ENCODE results near the gene SYCP3.

SYCP3 gene

DNA sequence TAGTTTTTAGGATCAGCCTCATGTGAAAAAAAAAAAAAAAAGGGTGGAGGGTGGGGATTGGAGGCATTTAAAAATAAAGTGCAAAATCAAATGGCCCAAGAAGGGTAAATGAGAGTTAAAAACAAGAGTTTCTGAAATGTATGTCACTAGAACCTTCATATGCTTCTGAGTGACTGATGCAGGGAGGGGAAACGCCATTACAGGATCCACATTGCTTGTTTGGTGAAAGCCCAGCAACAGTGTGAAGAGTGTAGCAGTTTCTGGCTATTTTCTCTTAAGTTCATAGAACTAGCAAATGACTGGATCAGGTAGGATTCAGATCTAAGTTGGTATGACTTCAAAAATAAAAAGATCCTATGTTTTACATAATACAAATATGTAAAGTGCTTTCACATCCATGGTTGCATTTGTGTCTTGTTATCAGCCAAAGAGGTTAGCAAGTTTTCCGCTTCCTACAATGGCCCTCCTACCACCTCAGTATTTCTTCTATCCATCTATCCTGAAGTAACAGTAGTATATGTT lies 38.9 kb downstream of the SYCP3 start:
- no peak overlapping the region for H3K9ac ChIP-seq
- H3K36me3 ChIP-seq: peaks cover 0 to 4% (median 0%) of the 10 kb centered on the region in 11 experiments; a peak in 1 of 22 replicates
- no peak overlapping the region for H3K27ac ChIP-seq
- peaks cover 0 to 39% (median 17%) of the 10 kb centered on the region in 11 experiments; a peak in 9 of 22 replicates for H4K20me1 ChIP-seq
- H3K4me1 ChIP-seq: peaks cover 17 to 49% (median 34%) of the 10 kb centered on the region in 10 experiments
- H3K4me3 ChIP-seq: no peak overlapping the region
- no peaks in the 10 kb centered on the region for H3K27me3 ChIP-seq
- no peak for TF ChIP-seq Cebpa-rat (IDR thresholded peaks at IDR 0.05)
- peak overlapping the region in 7 of 11 experiments; percentile 1 to 97 (median 17); a peak in 4 of 22 replicates for H3K4me2 ChIP-seq
- H3K9me3 ChIP-seq (replicated peaks in 1 of 11): no peaks in the 10 kb centered on the region

DNA sequence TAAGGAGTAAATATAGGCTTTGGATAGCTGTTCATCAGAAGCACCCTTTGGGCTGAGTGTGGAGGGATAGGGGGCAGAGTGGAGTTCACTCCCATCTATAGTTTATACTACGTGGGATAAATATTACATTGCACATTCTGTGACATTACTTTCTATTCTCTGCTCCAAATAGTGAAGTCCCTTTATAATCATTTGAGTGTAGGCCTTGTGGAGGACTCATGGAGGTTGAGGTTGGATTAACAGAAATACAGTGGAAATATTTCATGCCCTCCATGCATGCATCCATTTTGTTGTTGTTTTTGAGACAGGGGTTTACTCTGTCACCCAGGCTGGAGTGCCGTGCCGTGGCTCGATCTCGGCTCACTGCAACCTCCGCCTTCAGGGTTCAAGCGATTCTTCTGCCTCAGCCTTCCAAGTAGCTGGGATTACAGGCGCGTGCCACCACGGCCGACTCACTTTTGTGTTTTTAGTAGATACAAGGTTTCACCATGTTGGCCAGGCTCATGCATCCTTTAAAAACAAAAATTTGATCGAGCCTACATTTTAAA lies 40.4 kb downstream of the SYCP3 start:
- no peak for TF ChIP-seq Cebpa-rat (IDR thresholded peaks at IDR 0.05)
- peak overlapping the region; percentile 74 to 99 (median 97) for H3K4me2 ChIP-seq
- H3K27me3 ChIP-seq: no peaks in the 10 kb centered on the region
- peaks cover 0 to 4% (median 0%) of the 10 kb centered on the region in 11 experiments; a peak in 1 of 22 replicates for H3K36me3 ChIP-seq
- H4K20me1 ChIP-seq: peaks cover 0 to 39% (median 17%) of the 10 kb centered on the region in 11 experiments; a peak in 9 of 22 replicates
- peaks cover 0 to 6% (median 0%) of the 10 kb centered on the region in 11 experiments; a peak in 1 of 22 replicates for H3K9me3 ChIP-seq (replicated peaks in 1 of 11)
- peak overlapping the region in 9 of 11 experiments; percentile 77 to 89 (median 88); a peak in 11 of 22 replicates for H3K27ac ChIP-seq
- peak overlapping the region; percentile 83 to 93 (median 87); a peak in 16 of 22 replicates for H3K9ac ChIP-seq
- H3K4me1 ChIP-seq: peaks cover 17 to 49% (median 34%) of the 10 kb centered on the region in 10 experiments
- peak overlapping the region; percentile 77 to 95 (median 92) for H3K4me3 ChIP-seq

DNA sequence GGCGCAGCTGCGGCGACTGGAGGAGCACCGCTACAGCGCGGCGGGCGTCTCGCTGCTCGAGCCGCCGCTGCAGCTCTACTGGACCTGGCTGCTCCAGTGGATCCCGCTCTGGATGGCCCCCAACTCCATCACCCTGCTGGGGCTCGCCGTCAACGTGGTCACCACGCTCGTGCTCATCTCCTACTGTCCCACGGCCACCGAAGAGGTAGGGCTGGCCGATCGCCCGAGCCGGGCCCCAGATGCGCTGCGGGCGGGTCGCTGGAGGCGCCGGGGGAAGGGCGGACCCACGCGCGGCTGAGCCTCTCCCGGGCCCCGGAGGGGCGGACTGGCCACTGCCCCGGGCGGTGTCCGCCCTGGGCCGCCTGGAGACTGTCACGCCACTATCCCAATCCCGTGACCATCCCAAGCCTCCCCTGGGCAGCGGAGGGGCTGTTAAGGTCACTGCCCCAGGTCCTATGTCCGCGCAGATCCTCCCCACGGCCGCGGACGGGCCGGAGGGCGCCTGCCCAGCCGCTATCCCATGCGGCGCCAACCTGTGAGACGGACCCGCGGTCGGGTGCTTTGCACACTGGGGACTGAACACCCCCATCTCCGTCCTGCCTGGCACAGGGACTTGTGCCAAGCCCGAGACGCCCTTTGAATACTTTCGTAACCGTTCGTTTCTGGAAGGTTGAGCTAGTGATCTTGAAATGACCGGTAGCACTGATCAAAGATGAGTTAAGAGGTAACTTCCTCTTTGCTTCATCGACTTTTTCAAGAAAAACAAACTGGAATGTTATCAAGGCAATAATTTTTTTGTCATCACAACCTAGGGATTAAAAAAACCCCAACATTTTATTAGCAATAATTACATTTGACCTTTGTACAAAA lies 41.1 kb downstream of the SYCP3 start:
- Histone ChIP-seq H3K27me3 (no peaks in the 10 kb centered on the region), H3K4me3 (peak overlapping the region; percentile 77 to 95 (median 92)), H3K9ac (peak overlapping the region; percentile 83 to 93 (median 87)), H3K4me1 (peaks cover 17 to 45% (median 32%) of the 10 kb centered on the region in 10 experiments), H3K9me3 (replicated peaks in 1 of 11) (peaks cover 0 to 6% (median 0%) of the 10 kb centered on the region in 11 experiments; a peak in 1 of 22 replicates), H3K4me2 (peak overlapping the region; percentile 74 to 99 (median 97)), H3K36me3 (peaks cover 0 to 4% (median 0%) of the 10 kb centered on the region in 11 experiments; a peak in 1 of 22 replicates), H3K27ac (peak overlapping the region; percentile 67 to 89 (median 84); a peak in 21 of 22 replicates), H4K20me1 (peaks cover 0 to 35% (median 17%) of the 10 kb centered on the region in 11 experiments; a peak in 9 of 22 replicates)
- TF ChIP-seq Cebpa-rat (IDR thresholded peaks at IDR 0.05): no peak

DNA sequence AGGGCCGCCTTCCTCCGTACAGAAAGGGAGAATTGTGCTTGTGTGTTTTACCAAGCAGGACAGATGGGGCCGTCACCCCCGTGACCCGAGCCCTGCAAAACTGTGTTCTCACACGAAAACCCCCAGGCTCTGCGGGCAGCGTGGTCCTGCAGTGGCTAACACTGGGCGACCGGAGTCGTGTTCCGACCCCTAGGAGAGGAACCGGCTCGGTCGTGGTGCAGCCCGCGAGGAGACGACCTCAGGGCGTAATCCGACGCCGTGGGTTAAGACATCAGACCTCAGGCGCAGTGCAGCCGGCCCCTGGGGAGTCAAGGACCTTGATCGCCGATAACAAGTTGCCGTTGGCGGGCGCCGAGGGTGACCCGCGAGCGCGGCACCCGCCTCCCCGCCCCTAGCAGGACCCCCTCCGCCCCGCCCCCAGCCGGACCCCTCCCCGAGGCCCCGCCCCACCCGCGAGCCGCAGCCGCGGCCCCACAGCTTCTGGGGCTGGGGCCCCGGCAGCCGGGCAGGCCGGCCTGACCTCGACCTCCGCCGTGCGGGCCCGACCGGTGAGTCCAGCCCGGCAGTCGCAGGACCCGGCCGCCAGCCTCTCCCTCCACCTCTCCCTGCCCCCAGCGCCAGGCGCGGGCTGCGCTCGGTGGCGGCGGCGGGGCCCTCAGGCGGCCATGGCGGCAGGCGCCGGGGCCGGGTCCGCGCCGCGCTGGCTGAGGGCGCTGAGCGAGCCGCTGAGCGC lies 41.9 kb downstream of the SYCP3 start, which contains the start of gene CHPT1:
Gene CHPT1 (plus strand): TSS at position 444 of the 733 bp plus-strand sequence. CDS start 222 bp downstream, at position 666.
- Histone ChIP-seq H3K27ac (peak within 1 kb of the TSS; percentile 67 to 89 (median 84); a peak in 21 of 22 replicates), H3K9ac (peak within 1 kb of the TSS; percentile 83 to 93 (median 87)), H4K20me1 (peaks cover 0 to 27% (median 10%) of the 10 kb centered on the region in 11 experiments; a peak in 8 of 22 replicates), H3K9me3 (replicated peaks in 1 of 11) (peaks cover 0 to 6% (median 0%) of the 10 kb centered on the region in 11 experiments; a peak in 1 of 22 replicates), H3K27me3 (no peaks in the 10 kb centered on the region), H3K4me1 (peaks cover 17 to 39% (median 27%) of the 10 kb centered on the region in 10 experiments), H3K36me3 (no peaks in the 10 kb centered on the region), H3K4me3 (peak within 1 kb of the TSS; percentile 77 to 95 (median 92)), H3K4me2 (peak within 1 kb of the TSS; percentile 88 to 99 (median 97))
- TF ChIP-seq Cebpa-rat (IDR thresholded peaks at IDR 0.05): no peak

DNA sequence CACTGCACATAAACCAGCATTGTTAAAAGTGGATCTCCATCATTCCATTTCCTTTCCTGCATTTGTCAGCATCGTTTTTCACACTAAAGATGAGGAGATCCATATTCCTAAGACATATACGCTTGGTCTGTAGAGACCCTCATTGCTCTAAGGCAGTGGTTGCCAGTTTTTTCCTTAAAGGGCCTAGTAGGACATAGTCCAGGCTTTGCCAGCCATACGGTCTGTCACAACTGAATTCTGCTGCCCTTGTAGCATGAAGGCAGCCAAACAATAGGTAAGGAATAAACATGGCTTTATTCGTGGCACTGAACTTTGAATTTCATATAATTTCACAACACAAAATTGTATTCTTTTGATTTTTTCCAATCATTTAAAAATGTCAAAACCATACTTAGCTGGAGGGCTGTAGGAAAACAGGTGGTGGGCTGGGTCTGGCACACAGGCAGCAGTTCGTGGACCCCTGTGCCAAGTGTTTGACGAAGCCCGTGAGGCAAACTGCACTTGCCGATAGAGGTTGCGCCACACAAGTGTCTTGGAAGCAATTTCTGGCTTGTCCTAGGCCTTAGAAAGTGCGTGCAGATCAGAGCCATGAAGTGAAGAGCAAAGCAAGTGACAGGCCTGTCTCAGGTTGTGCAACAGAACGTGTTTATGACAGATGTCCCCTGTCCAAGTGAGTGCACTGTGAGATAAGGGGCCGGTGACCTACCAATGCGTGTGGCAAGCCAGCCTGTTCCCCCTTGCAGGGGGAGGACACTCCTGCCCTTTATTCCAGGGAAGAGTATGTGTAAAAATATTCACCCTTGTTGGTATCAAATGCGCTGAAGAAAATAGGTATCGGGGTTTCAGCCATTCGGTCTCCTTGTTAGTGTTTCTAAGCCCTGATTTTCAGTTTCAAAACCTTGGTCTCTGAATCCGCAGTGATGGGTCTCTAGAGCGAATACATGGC lies 42.7 kb downstream of the SYCP3 start:
- Histone ChIP-seq H3K4me3 (peak overlapping the region; percentile 77 to 95 (median 92)), H3K4me2 (peak overlapping the region; percentile 72 to 97 (median 88)), H3K4me1 (peaks cover 17 to 42% (median 29%) of the 10 kb centered on the region in 10 experiments), H3K27me3 (no peaks in the 10 kb centered on the region), H3K27ac (peak overlapping the region in 10 of 11 experiments; percentile 21 to 89 (median 86); a peak in 19 of 22 replicates), H4K20me1 (peaks cover 0 to 19% (median 6%) of the 10 kb centered on the region in 11 experiments; a peak in 8 of 22 replicates), H3K9me3 (replicated peaks in 1 of 11) (peaks cover 0 to 6% (median 0%) of the 10 kb centered on the region in 11 experiments; a peak in 1 of 22 replicates), H3K9ac (peak overlapping the region; percentile 83 to 93 (median 87); a peak in 21 of 22 replicates), H3K36me3 (no peaks in the 10 kb centered on the region)
- TF ChIP-seq Cebpa-rat (IDR thresholded peaks at IDR 0.05): peak in 5 of 11 experiments; percentile 6 to 78 (median 44); a peak in 6 of 22 replicates

DNA sequence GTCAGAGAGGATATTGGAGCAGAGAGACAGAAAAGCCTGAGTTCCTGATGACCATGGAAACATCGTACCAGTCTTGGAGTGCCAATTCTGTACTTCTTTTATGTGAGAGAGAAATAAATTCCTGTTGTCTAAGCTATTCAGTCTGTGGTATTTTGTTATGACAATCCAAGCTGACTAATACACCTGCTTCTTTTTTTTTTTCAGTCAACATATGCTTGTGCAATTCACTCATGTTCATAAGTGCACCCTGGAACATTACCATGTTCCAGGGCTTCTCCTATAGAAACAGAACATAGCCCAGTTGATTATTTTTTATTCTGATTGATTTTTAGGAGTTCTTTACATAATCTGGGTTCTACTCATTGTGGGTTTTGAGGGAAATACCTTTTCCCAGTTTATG lies 43.6 kb downstream of the SYCP3 start:
- H4K20me1 ChIP-seq: peaks cover 0 to 12% (median 0%) of the 10 kb centered on the region in 11 experiments; a peak in 6 of 22 replicates
- peaks cover 0 to 6% (median 0%) of the 10 kb centered on the region in 11 experiments; a peak in 1 of 22 replicates for H3K9me3 ChIP-seq (replicated peaks in 1 of 11)
- H3K36me3 ChIP-seq: no peaks in the 10 kb centered on the region
- TF ChIP-seq Cebpa-rat (IDR thresholded peaks at IDR 0.05): no peak
- no peaks in the 10 kb centered on the region for H3K27me3 ChIP-seq
- no peak overlapping the region for H3K4me2 ChIP-seq
- H3K9ac ChIP-seq: no peak overlapping the region
- H3K27ac ChIP-seq: no peak overlapping the region
- H3K4me1 ChIP-seq: peaks cover 17 to 43% (median 30%) of the 10 kb centered on the region in 10 experiments
- no peak overlapping the region for H3K4me3 ChIP-seq

DNA sequence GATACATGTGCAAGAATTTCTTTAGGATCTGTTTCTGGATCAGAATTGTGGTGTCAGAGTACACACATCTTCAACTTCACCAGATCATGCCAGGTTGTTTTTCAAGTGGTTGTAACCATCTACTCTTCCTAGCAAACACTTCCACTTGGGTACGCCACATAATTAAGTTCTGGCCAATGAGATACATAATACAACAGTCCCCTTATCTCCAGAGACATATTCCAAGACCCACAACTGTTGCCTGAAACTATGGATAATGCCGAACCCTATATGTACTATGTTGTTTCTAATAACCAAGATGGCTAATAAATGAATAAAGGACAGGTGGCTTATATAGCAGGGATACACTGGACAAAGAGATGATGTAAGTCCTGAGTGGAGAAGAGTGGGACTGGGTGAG lies 44.3 kb downstream of the SYCP3 start:
- Histone ChIP-seq H3K4me2 (no peak overlapping the region), H3K9ac (no peak overlapping the region), H3K27me3 (no peaks in the 10 kb centered on the region)

More for the DNA sequence above, 44.3 kb downstream of the SYCP3 start:
- Histone ChIP-seq H3K9me3 (replicated peaks in 1 of 11) (peaks cover 0 to 6% (median 0%) of the 10 kb centered on the region in 11 experiments; a peak in 1 of 22 replicates), H3K4me1 (peaks cover 17 to 37% (median 24%) of the 10 kb centered on the region in 10 experiments), H4K20me1 (peaks cover 0 to 5% (median 0%) of the 10 kb centered on the region in 11 experiments; a peak in 3 of 22 replicates), H3K4me3 (no peak overlapping the region), H3K27ac (no peak overlapping the region), H3K36me3 (no peaks in the 10 kb centered on the region)
- no peak for TF ChIP-seq Cebpa-rat (IDR thresholded peaks at IDR 0.05)

All from BLaER1 treated with 17β-estradiol and CSF1 and Interleukin-3, amounts not matched to agents 10 nM and 100 nM (cell line).